ENCODE data around the gene TMEM132A. TPM values are rescaled to one million over a fixed set of nuclear protein-coding genes. Genes with fewer than 3 reads are reported as not detected.

TMEM132A gene
- total and polyA plus RNA-seq, 10 donors, result 5.6 to 15.6 (median 10.5) TPM

GRCh38 chr11:60900673-60901404 is 23.4 kb upstream of the TMEM132A start:
- no peak overlapping the region for H3K4me3 ChIP-seq
- 86 to 95% (median 89%) methylated on average over 13 of the region's 13 CpGs for WGBS, 5 donors
- TF ChIP-seq POLR2AphosphoS5 (IDR thresholded peaks at IDR 0.05) (no peak), CTCF (IDR thresholded peaks at IDR 0.05 in 8 of 11, conservative IDR thresholded peaks at IDR 0.05 in 3 of 11) (peak in 1 of 11 experiments; percentile 8), POLR2A (IDR thresholded peaks at IDR 0.05) (no peak)
- H3K27ac ChIP-seq, result no peak overlapping the region
- no peaks in the 10 kb centered on the region for H3K27me3 ChIP-seq (replicated peaks in 1 of 7)
- H3K9me3 ChIP-seq, result no peaks in the 10 kb centered on the region
- no peak for DNase-seq
- intact Hi-C loops (cut with DNase I; ENCODE audit: low total_unique reads), result loop anchor here (5.0 kb wide), 1 partner anchor 59 kb away; the partner anchor contains the start of gene CCDC86
- peaks cover 17 to 38% (median 27%) of the 10 kb centered on the region in 6 donors for H3K4me1 ChIP-seq
- H3K36me3 ChIP-seq, result peaks cover 9 to 82% (median 77%) of the 10 kb centered on the region in 6 donors

- intact Hi-C loops (cut with DNase I; ENCODE audit: low total_unique reads), result loop anchor here (5.0 kb wide), 1 partner anchor 60 kb away; the partner anchor contains the start of gene CCDC86
- peaks cover 2 to 64% (median 59%) of the 10 kb centered on the region in 6 donors for H3K36me3 ChIP-seq
- no peak for DNase-seq
These were observed 21.6 kb upstream of the TMEM132A start for GRCh38 chr11:60902625-60903024.

GRCh38 chr11:60905047-60905446 is 19.2 kb upstream of the TMEM132A start:
- peaks cover 20 to 52% (median 32%) of the 10 kb centered on the region in 6 donors for H3K4me1 ChIP-seq
- H3K4me3 ChIP-seq, result peak overlapping the region; percentile 70 to 99 (median 90)
- H3K9me3 ChIP-seq, result no peaks in the 10 kb centered on the region
- intact Hi-C loops (cut with DNase I; ENCODE audit: low total_unique reads), result no loop called here
- H3K27me3 ChIP-seq (replicated peaks in 1 of 7), result no peaks in the 10 kb centered on the region
- H3K36me3 ChIP-seq, result peaks cover 2 to 40% (median 36%) of the 10 kb centered on the region in 6 donors
- 39 to 52% (median 41%) methylated on average over 6 of the region's 6 CpGs for WGBS, 5 donors
- TF ChIP-seq POLR2A (IDR thresholded peaks at IDR 0.05), result no peak
- TF ChIP-seq CTCF (IDR thresholded peaks at IDR 0.05 in 8 of 11, conservative IDR thresholded peaks at IDR 0.05 in 3 of 11), result no peak
- no peak for TF ChIP-seq POLR2AphosphoS5 (IDR thresholded peaks at IDR 0.05)
- peak overlapping the region in 4 of 8 donors; percentile 90 to 95 (median 94) for H3K27ac ChIP-seq
- DNase-seq, result no peak

More at GRCh38 chr11:60902625-60903024, 21.6 kb upstream of the TMEM132A start:
- Histone ChIP-seq H3K4me1 (peaks cover 20 to 45% (median 31%) of the 10 kb centered on the region in 6 donors), H3K4me3 (no peak overlapping the region), H3K27ac (no peak overlapping the region), H3K9me3 (no peaks in the 10 kb centered on the region), H3K27me3 (replicated peaks in 1 of 7) (no peaks in the 10 kb centered on the region)
- 87 to 94% (median 92%) methylated on average over 11 of the region's 11 CpGs for WGBS, 5 donors
- no peak for TF ChIP-seq POLR2A (IDR thresholded peaks at IDR 0.05)
- no peak for TF ChIP-seq POLR2AphosphoS5 (IDR thresholded peaks at IDR 0.05)
- TF ChIP-seq CTCF (IDR thresholded peaks at IDR 0.05 in 8 of 11, conservative IDR thresholded peaks at IDR 0.05 in 3 of 11), result no peak

- intact Hi-C loops (cut with DNase I; ENCODE audit: low total_unique reads), result no loop called here
- peak; percentile 70 for DNase-seq
- Histone ChIP-seq H3K4me1 (peaks cover 22 to 58% (median 37%) of the 10 kb centered on the region in 6 donors), H3K27ac (peak overlapping the region; percentile 86 to 95 (median 91)), H3K4me3 (peak overlapping the region; percentile 70 to 99 (median 90)), H3K36me3 (peaks cover 2 to 34% (median 30%) of the 10 kb centered on the region in 6 donors), H3K9me3 (no peaks in the 10 kb centered on the region), H3K27me3 (replicated peaks in 1 of 7) (no peaks in the 10 kb centered on the region)
- WGBS, 5 donors, result 4 to 8% (median 7%) methylated on average over 16 of the region's 16 CpGs
- TF ChIP-seq CTCF (IDR thresholded peaks at IDR 0.05 in 8 of 11, conservative IDR thresholded peaks at IDR 0.05 in 3 of 11) (no peak), POLR2A (IDR thresholded peaks at IDR 0.05) (no peak), POLR2AphosphoS5 (IDR thresholded peaks at IDR 0.05) (no peak)
These were observed 18.6 kb upstream of the TMEM132A start for GRCh38 chr11:60905551-60906113.

Data from spleen (tissue), 11 donors.